DMS153 treated with DMSO at 0.1 percent for 48 hours (cell line): ENCODE measurements around the gene JPH4.
A peak's percentile ranks its signal among the peaks of the same experiment; 100 is the strongest.

Experiments used
- DNase-seq: peaks from one replicate; lab custom pipeline; 2025; ENCODE audit not compliant: unreplicated experiment; lab: John Stamatoyannopoulos, UW

The JPH4 gene

GRCh38 chr14:23564876-23565275 is 13.7 kb downstream of the JPH4 start:
- DNase-seq: no peak

GRCh38 chr14:23564181-23564812 is 14.3 kb downstream of the JPH4 start:
- no peak for DNase-seq

- no peak for DNase-seq
Measured at GRCh38 chr14:23563473-23564180, 15.0 kb downstream of the JPH4 start.

- DNase-seq: no peak
Measured at GRCh38 chr14:23562822-23563472, 15.6 kb downstream of the JPH4 start.

GRCh38 chr14:23561873-23562821 is 16.4 kb downstream of the JPH4 start:
- DNase-seq: no peak

- DNase-seq: no peak
Measured at GRCh38 chr14:23561259-23561658, 17.3 kb downstream of the JPH4 start.

GRCh38 chr14:23559926-23560520 is 18.6 kb downstream of the JPH4 start:
- DNase-seq: no peak

GRCh38 chr14:23559010-23559925 is 19.3 kb downstream of the JPH4 start:
- no peak for DNase-seq

- DNase-seq: no peak
Measured at GRCh38 chr14:23558346-23559009, 20.1 kb downstream of the JPH4 start.

GRCh38 chr14:23557946-23558345 is 20.6 kb downstream of the JPH4 start:
- DNase-seq: no peak

GRCh38 chr14:23557521-23557920 is 21.1 kb downstream of the JPH4 start:
- no peak for DNase-seq

GRCh38 chr14:23556700-23557440 is 21.7 kb downstream of the JPH4 start:
- no peak for DNase-seq

GRCh38 chr14:23555882-23556699 is 22.5 kb downstream of the JPH4 start, which contains the start of gene THTPA:
THTPA (plus strand) TSS chr14:23556271; CDS start chr14:23556758, 487 bp downstream.
- peak; percentile 85 for DNase-seq

- DNase-seq: no peak
Measured at GRCh38 chr14:23555533-23555881, 23.1 kb downstream of the JPH4 start.

- DNase-seq: peak; percentile 75
Measured at GRCh38 chr14:23551266-23552028, 27.1 kb downstream of the JPH4 start, which contains the start of gene ZFHX2. ZFHX2 (minus strand) TSS chr14:23551765; CDS start chr14:23535325, 16,440 bp downstream.

- DNase-seq: no peak
Measured at GRCh38 chr14:23550812-23551265, 27.8 kb downstream of the JPH4 start.
